Stimulated activated naive CD8-positive, alpha-beta T cell treated with anti-CD3 and anti-CD28 coated beads, Interleukin-15, Interleukin-2, amounts not matched to agents 100 ng/mL and 50 ng/mL, for 24 hours (primary cell): ENCODE measurements around the gene RSPH4A.
"Not testable (repeated sequence)": the region's sequence is repeated elsewhere in the genome, so short reads cannot be mapped to it uniquely, and the experiment has no call there.

Source experiments
- H3K27ac Mint-ChIP-seq: one replicate; pipeline ENCODE4 v1.8.0; 2021; ENCODE audit warnings: mild to moderate bottlenecking, mixed read lengths
- H3K27me3 Mint-ChIP-seq: one replicate; pipeline ENCODE4 v1.8.0; 2021; ENCODE audit warnings: mixed read lengths
- H3K36me3 Mint-ChIP-seq: one replicate; pipeline ENCODE4 v1.8.0; 2021; ENCODE audit warnings: low read depth, mixed read lengths
- H3K4me1 Mint-ChIP-seq: one replicate; pipeline ENCODE4 v1.8.0; 2021; ENCODE audit warnings: low read depth, mixed read lengths
- H3K4me3 Mint-ChIP-seq: one replicate; pipeline ENCODE4 v1.8.0; 2021; ENCODE audit warnings: mild to moderate bottlenecking, mixed read lengths
- H3K9me3 Mint-ChIP-seq: one replicate; pipeline ENCODE4 v1.8.0; 2021; ENCODE audit warnings: mixed read lengths

RSPH4A gene

DNA sequence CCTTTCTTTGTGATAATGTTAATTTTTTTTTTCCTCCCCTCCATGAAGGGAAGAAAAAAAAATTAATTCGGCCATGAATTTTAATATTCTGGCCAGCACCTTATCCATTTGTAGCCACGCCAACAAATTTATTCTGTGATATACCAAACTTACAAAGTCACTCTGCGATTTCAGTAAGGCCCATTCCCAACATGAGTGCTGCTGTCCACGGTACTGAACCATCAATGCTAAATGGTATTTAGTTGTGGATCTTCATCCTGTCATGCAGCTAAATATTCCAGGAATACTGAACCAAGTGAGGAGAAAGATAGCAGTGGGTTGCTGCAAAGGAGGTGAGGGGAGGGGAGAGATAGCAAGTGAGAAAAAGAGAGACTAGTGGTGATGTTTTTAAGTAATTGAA lies 19.5 kb upstream of the RSPH4A start:
- Mint-ChIP-seq H3K9me3 (no peaks in the 10 kb centered on the region), H3K36me3 (peaks cover 80% of the 10 kb centered on the region), H3K4me1 (no peaks in the 10 kb centered on the region), H3K27me3 (no peaks in the 10 kb centered on the region), H3K4me3 (no peak overlapping the region), H3K27ac (no peak overlapping the region)

GRCh38 chr6:116603916-116604315 lies 12.4 kb upstream of the RSPH4A start:
- not testable (repeated sequence) for H3K4me3 Mint-ChIP-seq, H3K4me1 Mint-ChIP-seq, H3K27me3 Mint-ChIP-seq, H3K27ac Mint-ChIP-seq
- Mint-ChIP-seq H3K9me3 (peaks cover 12% of the 10 kb centered on the region), H3K36me3 (peaks cover 59% of the 10 kb centered on the region)

GRCh38 chr6:116604868-116605267 lies 11.4 kb upstream of the RSPH4A start:
- H3K4me1 Mint-ChIP-seq, H3K4me3 Mint-ChIP-seq, H3K27ac Mint-ChIP-seq, H3K27me3 Mint-ChIP-seq: not testable (repeated sequence)
- Mint-ChIP-seq H3K9me3 (peaks cover 12% of the 10 kb centered on the region), H3K36me3 (peaks cover 51% of the 10 kb centered on the region)

GRCh38 chr6:116605935-116606334 lies 10.3 kb upstream of the RSPH4A start:
- Mint-ChIP-seq H3K27ac (no peak overlapping the region), H3K4me1 (no peaks in the 10 kb centered on the region), H3K9me3 (peaks cover 12% of the 10 kb centered on the region), H3K4me3 (no peak overlapping the region), H3K27me3 (peaks cover 3% of the 10 kb centered on the region), H3K36me3 (peaks cover 43% of the 10 kb centered on the region)

DNA sequence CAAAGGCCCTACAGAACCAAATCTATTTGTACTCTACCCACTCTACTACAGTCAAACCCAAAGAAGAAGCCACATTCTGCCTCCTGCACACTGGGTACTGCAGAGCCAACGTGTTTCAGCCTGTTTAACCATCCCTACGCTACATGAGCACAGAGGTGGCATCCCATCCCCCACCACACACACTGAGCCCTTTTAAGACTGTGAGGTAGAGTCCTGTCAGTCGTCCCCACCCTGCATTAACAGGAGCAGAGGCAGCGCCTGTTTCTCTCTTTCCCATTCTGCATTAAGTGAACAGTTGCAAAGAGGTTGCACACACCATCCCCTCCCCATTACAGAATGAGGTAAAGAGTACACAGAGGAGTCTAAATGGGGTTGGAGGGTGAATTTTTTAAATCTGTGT lies 5.2 kb upstream of the RSPH4A start:
- Mint-ChIP-seq H3K4me1 (peaks cover 4% of the 10 kb centered on the region), H3K27me3 (peaks cover 28% of the 10 kb centered on the region), H3K4me3 (no peak overlapping the region), H3K27ac (no peak overlapping the region), H3K36me3 (no peaks in the 10 kb centered on the region), H3K9me3 (no peaks in the 10 kb centered on the region)

- peak overlapping the region; percentile 92 for H3K4me3 Mint-ChIP-seq
- no peak overlapping the region for H3K27ac Mint-ChIP-seq
- H3K27me3 Mint-ChIP-seq, result peaks cover 30% of the 10 kb centered on the region
- H3K9me3 Mint-ChIP-seq, result no peaks in the 10 kb centered on the region
- no peaks in the 10 kb centered on the region for H3K36me3 Mint-ChIP-seq
- peaks cover 14% of the 10 kb centered on the region for H3K4me1 Mint-ChIP-seq
Observed at GRCh38 chr6:116616737-116617053, 416 bp downstream of the RSPH4A start.

GRCh38 chr6:116624036-116624805 lies 7.9 kb downstream of the RSPH4A start:
- Mint-ChIP-seq H3K27me3 (no peaks in the 10 kb centered on the region), H3K9me3 (no peaks in the 10 kb centered on the region), H3K36me3 (no peaks in the 10 kb centered on the region), H3K4me1 (peaks cover under 1% of the 10 kb centered on the region), H3K4me3 (no peak overlapping the region), H3K27ac (no peak overlapping the region)

DNA sequence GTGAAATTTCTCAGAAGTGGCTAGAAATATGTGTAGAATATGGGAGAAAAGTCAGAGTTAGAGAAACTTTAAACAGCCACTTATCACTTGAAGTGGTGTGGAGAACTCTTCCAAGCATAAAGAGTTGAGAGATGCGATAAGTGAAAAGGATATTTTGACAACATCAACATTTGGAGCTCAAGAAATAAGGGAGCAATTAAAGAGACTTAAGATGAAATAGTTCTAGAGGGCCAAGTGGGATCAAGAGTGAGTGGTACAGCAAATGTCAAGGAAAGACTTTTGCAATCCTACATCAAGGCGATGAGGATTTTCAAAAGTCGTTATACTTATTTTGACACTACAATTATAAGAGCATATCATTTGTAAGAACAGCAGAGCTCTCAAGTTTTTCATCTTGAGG lies 9.6 kb downstream of the RSPH4A start:
- Mint-ChIP-seq H3K27ac (no peak overlapping the region), H3K9me3 (no peaks in the 10 kb centered on the region), H3K36me3 (no peaks in the 10 kb centered on the region), H3K4me3 (no peak overlapping the region), H3K27me3 (no peaks in the 10 kb centered on the region), H3K4me1 (peaks cover 10% of the 10 kb centered on the region)

DNA sequence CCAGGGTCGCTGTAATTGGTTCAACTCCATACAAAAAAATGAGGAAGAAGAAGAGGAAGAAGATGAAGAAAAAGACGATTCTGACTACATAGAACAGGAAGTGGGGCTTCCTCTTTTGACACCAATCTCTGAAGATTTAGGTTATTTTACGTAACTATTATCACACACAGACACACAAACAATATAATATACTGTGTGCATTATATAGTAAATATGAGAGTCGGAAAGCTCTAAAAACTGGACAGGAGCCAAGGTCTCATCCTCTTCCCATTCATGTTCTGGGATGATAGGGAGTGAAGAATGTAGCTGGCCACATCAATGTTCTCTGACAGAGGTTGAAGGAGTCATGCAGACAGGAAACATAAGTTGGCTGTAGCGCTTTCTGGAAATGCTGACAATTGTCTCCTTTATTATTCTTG lies 13.3 kb downstream of the RSPH4A start:
- peaks cover 11% of the 10 kb centered on the region for H3K36me3 Mint-ChIP-seq
- no peak overlapping the region for H3K4me3 Mint-ChIP-seq
- H3K4me1 Mint-ChIP-seq, result peaks cover 10% of the 10 kb centered on the region
- no peaks in the 10 kb centered on the region for H3K27me3 Mint-ChIP-seq
- H3K27ac Mint-ChIP-seq, result no peak overlapping the region
- H3K9me3 Mint-ChIP-seq, result no peaks in the 10 kb centered on the region

DNA sequence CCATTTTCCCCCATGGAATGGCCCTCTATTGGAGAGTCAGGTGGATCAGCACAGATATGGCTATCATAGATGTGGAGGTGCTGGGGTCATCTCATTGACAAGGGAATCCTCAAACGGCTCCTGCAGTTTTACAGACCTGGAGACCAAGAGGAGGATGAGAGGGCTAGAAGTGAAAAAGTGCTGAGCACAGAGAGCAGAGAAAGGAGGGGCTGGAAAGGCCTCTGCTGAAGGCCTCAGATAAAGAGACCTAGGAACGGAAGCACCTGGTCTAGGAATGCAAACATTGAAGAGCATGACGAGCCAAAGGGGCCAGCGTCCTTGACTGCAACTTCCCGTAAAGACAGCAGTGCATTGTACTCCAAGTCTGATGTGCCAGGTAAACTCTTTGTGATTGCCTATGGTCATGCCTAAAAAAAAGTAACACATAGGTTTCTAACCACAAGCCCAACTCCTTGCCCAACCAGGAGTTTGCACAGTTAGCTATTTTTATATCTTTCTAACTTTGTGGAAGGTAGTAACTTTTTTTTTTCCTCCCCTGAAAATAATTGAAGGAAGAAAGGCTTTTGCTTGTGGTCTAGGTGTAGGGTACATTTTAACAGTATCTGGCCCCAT lies 15.2 kb downstream of the RSPH4A start:
- H3K27ac Mint-ChIP-seq, result no peak overlapping the region
- H3K4me3 Mint-ChIP-seq, result no peak overlapping the region
- no peaks in the 10 kb centered on the region for H3K9me3 Mint-ChIP-seq

DNA sequence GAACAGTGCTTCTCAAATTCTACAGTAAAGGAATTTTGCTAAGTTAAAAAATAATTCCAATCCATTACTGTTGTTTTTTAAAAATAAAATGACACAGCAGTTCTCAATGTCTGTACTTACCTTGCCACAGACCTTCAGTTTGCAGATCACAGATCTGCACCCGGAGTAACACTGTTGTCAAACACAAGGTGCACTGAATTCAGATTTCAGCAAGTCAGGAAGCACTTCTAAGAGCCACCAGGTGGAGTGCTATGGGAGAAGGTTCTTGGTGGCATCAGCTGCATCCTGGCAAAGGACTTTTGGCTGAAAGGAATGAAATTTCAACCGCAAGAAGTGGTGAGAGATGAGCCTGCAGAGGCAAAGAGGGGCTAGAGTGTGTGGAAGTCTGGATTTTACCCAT lies 17.4 kb downstream of the RSPH4A start:
- Mint-ChIP-seq H3K4me1 (peaks cover 10% of the 10 kb centered on the region), H3K27me3 (no peaks in the 10 kb centered on the region), H3K4me3 (no peak overlapping the region), H3K9me3 (no peaks in the 10 kb centered on the region), H3K27ac (no peak overlapping the region), H3K36me3 (peaks cover 27% of the 10 kb centered on the region)

More for the DNA sequence above, 15.2 kb downstream of the RSPH4A start:
- Mint-ChIP-seq H3K27me3 (no peaks in the 10 kb centered on the region), H3K36me3 (peaks cover 19% of the 10 kb centered on the region), H3K4me1 (peaks cover 10% of the 10 kb centered on the region)

DNA sequence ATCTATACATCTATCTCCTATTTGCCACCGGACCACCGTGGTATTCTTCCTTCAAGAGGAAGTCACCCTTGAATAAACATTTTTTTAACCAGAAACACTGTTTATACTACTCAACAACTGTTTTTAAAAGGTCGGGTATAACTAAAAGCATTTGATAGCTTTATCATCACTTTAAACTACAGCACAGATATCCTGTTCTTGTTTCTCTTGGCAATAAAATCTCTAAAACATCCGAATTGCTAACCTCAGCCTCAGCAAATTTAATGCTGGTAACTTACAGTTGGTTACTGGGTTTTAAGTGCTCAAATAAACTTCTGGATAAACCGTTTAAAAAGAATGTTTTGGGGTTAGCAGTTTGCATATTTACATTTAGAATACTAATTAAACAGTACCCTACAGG lies 31.9 kb downstream of the RSPH4A start:
- H3K27ac Mint-ChIP-seq, result no peak overlapping the region

DNA sequence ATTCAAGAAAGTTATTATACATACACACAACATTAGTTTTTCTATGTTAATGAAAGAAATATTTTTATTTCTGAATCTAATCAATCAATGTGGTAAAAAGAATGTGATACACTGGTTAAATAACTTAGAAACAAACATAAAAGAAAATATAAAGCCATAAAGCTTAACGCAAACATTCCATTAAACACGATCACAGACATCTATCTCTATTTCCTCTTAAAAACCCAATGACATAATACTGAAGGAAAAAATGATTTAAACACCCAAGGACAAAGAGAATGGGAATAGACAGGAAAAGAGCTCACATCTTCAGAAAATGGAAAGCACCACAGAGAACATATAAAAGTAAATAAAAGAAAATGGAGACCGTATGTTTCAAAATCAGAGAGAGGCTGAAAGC lies 32.9 kb downstream of the RSPH4A start:
- Mint-ChIP-seq H3K9me3 (no peaks in the 10 kb centered on the region), H3K27me3 (no peaks in the 10 kb centered on the region), H3K4me1 (peaks cover 12% of the 10 kb centered on the region), H3K4me3 (no peak overlapping the region), H3K27ac (no peak overlapping the region), H3K36me3 (peaks cover 48% of the 10 kb centered on the region)

More for the DNA sequence above, 31.9 kb downstream of the RSPH4A start:
- H3K9me3 Mint-ChIP-seq, result no peaks in the 10 kb centered on the region
- H3K36me3 Mint-ChIP-seq, result peaks cover 56% of the 10 kb centered on the region
- H3K4me1 Mint-ChIP-seq, result peaks cover 12% of the 10 kb centered on the region
- no peaks in the 10 kb centered on the region for H3K27me3 Mint-ChIP-seq
- no peak overlapping the region for H3K4me3 Mint-ChIP-seq

DNA sequence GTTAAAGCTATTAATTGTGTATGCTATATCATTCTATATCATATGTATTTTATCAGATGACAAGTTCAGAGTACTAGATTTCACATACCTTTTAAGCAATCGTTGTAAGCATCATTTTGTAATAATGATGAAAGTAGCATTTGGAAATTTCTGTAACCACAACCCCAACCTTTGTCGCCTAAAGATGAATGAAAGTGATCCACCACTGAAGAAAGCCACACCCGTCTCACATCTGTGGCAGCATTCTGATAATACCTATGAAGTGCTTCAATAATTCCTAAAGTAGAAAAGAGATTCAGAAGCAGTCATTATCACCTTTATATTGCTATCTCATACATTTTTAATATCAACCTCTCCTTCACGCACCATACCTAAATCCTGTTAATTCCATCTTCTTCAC lies 35.6 kb downstream of the RSPH4A start:
- H3K27me3 Mint-ChIP-seq, result no peaks in the 10 kb centered on the region
- no peaks in the 10 kb centered on the region for H3K9me3 Mint-ChIP-seq
- H3K4me1 Mint-ChIP-seq, result peaks cover 7% of the 10 kb centered on the region
- no peak overlapping the region for H3K4me3 Mint-ChIP-seq
- H3K36me3 Mint-ChIP-seq, result peaks cover 43% of the 10 kb centered on the region
- no peak overlapping the region for H3K27ac Mint-ChIP-seq

GRCh38 chr6:116661594-116661993 lies 45.3 kb downstream of the RSPH4A start:
- no peaks in the 10 kb centered on the region for H3K9me3 Mint-ChIP-seq
- H3K4me3 Mint-ChIP-seq, result no peak overlapping the region
- H3K4me1 Mint-ChIP-seq, result peaks cover 41% of the 10 kb centered on the region
- H3K36me3 Mint-ChIP-seq, result peaks cover 58% of the 10 kb centered on the region
- H3K27ac Mint-ChIP-seq, result no peak overlapping the region
- no peaks in the 10 kb centered on the region for H3K27me3 Mint-ChIP-seq

GRCh38 chr6:116662202-116662601 lies 45.9 kb downstream of the RSPH4A start:
- H3K9me3 Mint-ChIP-seq, result no peaks in the 10 kb centered on the region
- H3K4me3 Mint-ChIP-seq, result no peak overlapping the region
- H3K27ac Mint-ChIP-seq, result peak overlapping the region; percentile 24
- H3K36me3 Mint-ChIP-seq, result peaks cover 52% of the 10 kb centered on the region
- H3K27me3 Mint-ChIP-seq, result no peaks in the 10 kb centered on the region
- peaks cover 48% of the 10 kb centered on the region for H3K4me1 Mint-ChIP-seq
